T-helper 2 cell (primary cell): ENCODE measurements around the gene RWDD4.
"Not testable (repeated sequence)": the region's sequence is repeated elsewhere in the genome, so short reads cannot be mapped to it uniquely, and the experiment has no call there.

Experiments used
- DNase-seq, 5 experiments: peaks; one replicate each; pipeline versions ENCODE4 v3.0.0 to v3.0.0-alpha.2; 2012 to 2022

Gene RWDD4

DNA sequence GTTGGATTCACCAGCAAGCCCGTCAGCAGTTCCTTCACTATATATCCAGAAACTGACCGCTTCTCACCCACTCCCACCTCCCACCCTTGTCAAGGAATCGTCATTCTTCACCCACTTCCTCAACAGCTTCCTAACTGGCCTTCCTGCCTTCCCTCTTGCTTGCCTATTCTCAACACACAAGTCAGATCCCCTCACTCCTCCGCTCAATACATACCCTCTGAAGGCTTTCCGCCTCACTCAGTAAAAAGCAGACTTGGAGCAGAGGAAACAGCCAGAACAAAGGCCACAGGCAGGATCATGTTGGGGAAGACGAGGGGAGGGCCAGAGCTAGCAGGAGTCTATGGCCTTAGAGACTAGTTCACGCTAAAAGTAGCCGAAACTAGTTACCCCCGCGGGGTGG is 23.7 kb downstream of the RWDD4 start:
- no peak for DNase-seq

GRCh38 chr4:183633476-183634400 is 25.2 kb downstream of the RWDD4 start:
- peak in 1 of 5 experiments; percentile 12 for DNase-seq

- DNase-seq, result no peak
These were observed 26.3 kb downstream of the RWDD4 start for GRCh38 chr4:183632689-183633088.

- DNase-seq, result no peak
These were observed 27.3 kb downstream of the RWDD4 start for GRCh38 chr4:183631577-183632198.

GRCh38 chr4:183627979-183628588 is 30.9 kb downstream of the RWDD4 start:
- DNase-seq, result no peak

DNA sequence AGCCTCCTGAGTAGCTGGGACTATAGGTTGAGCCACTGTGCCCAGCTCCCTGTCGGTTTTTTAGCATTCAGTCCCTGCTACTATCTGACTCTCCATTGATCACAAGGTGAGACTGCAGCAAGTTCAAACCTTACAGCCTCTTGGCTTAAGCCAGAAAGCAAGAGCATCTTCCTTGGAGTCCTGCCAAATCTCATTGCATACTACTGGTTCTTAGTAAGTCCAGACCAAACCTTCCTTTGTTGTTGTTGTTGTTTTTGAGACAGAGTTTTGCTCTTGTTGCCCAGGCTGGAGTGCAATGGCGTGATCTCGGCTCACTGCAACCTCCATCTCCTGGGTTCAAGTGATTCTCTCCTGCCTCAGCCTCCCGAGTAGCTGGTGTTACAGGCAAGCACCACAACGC is 31.7 kb downstream of the RWDD4 start:
- not testable (repeated sequence) for DNase-seq

DNA sequence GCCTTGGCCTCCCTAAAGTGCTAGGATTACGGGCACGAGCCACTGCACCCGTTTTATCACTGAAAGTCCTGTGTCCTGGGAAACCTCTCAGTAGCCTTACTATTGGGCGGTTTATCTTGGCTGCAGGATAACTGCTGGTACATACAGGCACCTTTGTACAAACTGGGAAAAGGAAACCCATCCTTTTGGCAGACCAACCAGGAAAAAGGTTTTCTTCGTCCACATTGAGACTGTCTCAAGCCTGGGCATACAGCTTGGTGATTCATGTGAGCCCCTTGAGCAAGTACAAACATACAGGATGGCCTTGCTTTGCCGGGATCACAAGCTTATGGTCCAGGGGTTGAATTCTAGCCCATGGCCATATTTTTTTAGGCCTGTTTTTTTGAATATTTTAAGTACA is 32.8 kb downstream of the RWDD4 start:
- DNase-seq, result no peak

GRCh38 chr4:183624548-183624947 is 34.4 kb downstream of the RWDD4 start:
- DNase-seq, result no peak

DNA sequence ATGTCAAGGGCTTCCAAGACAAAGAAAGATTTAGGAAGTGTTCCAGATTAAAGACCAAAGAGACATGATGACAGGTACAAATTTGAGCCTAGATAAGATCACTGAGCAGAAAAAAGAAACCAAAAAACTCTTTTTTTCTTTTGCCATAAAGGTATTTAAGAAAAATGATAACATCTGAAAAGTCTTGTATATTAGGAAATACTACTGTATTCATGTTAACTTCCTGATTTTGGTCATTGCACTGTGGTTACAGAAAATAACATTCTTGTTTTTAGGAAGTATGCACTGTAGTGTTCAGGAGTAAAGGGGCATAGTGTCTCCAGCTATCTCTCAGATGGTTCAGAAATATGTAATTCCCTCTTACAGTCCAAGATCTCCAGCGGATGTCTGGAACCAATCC is 37.1 kb downstream of the RWDD4 start:
- DNase-seq, result no peak

DNA sequence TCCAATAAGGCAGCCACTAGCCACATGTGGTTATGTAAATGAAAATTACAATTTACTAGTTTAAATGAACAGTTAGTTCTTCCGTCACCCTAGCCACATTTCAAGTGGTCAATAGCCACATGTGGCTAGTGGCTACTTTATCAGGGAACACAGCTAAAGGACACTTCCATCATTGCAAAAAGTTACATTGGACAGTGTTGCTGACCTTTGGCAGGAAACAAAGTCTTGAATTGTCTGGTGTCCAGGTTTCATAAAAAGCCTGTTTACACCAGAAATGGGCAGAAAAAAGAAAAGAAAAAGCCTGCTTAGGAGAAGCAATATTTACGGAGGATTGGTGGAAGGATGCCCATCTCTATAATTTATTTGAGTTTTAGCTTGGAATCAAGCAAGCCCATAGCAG is 38.6 kb downstream of the RWDD4 start:
- DNase-seq, result no peak

GRCh38 chr4:183618681-183619080 is 40.3 kb downstream of the RWDD4 start:
- no peak for DNase-seq

GRCh38 chr4:183617075-183617474 is 41.9 kb downstream of the RWDD4 start:
- DNase-seq, result no peak

DNA sequence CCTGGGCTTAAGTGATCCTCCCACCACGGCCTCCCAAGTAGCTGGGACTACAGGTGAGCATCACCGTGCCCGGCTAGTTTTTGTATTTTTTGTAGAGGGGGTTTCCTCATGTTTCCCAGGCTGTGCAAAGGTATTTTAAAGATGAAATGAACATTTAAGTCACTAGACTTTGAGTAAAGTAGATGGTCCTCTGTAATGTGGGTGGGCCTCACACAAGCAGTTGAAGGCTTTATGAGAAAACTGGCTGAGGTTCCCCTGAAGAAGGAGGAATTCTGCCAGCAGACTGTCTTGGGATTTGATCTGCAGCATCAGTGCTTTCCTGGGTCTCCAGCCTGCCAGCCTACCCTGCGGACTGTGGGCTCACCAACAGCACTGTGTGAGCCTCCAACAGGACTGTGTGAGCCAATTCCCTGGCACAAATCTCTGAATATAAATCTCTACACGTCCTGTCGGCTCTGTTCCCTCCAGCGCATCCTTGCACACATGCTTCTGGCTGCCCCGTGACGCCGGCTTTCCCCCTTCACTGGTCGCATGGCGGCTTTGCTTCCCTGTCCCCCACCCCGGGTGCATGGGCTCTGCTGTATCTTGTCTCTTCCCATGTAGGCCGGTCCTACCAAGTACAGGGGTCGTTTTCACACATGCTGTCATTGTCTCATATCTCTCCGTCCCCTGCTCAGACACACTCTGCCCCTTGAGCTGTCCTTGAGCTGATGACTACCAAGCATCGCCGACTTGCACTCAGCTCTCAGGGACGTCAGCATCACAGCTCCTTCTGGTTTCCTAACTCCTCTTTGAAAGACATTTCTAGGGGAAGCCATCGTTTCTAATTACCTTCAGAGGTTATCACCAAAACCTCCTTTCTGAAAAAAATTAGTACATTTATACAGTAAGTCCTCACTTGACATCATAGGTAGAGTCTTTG is 46.4 kb downstream of the RWDD4 start:
- no peak for DNase-seq

DNA sequence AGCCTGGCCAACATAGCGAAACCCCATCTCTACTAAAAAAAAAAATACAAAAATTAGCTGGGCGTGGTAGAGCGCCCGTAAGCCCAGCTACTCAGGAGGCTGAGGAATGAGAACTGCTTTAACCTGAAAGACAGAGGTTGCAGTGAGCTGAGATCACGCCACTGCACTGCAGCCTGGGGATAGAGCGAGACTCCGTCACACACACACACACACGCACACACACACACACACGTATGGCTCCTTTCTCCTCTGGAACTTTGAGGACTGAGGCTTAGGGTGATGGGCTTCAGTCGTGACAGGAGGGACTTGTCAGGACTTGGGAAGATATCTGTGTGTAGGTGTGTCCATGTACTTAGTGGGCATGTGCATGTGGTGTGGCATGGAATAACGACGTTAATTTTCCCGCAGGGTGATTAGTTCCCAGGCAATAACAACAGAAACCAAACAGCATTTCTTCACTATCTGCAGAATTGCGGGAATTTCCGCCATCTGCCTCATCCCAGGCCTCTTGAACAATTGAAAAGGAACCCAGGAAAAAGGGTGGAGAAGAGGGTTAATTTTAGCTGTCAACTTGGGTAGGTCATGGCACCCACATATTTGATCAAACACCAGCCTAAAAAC is 47.7 kb downstream of the RWDD4 start:
- DNase-seq, result no peak

- no peak for DNase-seq
These were observed 48.4 kb downstream of the RWDD4 start for GRCh38 chr4:183610613-183611012.

DNA sequence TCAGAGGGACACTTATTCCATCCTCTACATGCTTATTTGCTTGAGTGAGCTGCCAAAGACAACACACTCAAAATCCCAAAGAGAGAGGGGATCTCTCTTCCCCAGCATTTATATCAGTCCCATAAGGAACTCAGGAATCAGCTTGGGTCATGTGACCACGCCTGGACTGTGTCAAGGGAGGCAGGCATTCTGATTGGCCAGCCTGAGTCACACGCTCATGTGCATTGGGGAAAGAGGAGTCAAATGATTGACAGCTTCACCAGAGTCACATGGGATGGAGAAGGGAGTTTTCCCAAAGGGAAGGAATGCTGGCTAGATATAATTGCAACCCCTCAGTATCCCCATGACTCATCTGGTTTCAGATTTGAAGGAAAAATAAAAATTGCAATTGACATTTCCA is 49.0 kb downstream of the RWDD4 start:
- DNase-seq, result no peak

GRCh38 chr4:183609151-183609550 is 49.8 kb downstream of the RWDD4 start:
- no peak for DNase-seq

DNA sequence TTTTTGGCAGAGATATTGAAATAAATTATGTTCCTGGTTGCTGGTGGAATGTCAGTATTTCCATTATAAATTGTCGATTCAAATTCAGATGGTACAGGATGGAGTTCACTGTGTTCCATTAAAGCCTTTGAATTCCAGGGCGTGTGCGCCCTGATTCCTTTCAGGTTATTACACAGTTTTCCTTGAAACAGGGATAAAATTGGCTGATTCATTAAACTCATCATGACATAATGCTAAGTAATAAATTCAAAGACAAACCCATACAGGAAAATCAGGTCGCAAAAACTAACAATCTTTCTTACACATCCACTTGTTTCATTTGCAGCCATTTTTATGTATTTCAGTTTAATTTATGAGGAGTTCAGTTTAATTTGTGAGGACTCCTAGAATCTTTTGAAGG is 51.1 kb downstream of the RWDD4 start:
- no peak for DNase-seq

DNA sequence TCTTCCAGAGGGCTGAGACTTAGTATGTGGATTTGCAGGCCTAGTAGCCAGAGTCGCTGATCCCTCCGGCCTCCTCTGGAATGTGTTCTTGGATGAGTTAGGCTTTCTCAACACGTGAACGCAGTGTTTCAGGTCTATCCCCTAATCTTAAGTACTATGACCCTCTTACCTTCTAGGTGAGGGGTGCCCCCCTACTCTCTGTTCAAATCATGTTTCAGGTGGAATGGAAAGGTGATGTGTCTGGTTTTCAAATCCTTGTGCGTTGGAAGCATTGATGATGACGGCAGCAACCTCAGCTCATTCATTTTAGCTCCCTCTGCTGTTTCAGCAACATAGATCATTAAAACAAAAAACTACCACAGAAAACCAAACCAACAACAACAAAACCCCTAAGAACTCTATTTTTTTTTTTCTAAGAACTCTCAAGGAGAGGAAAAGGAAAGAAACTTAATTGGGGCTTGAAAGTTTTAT is 56.4 kb downstream of the RWDD4 start:
- peak in 1 of 5 experiments; percentile 14 for DNase-seq

DNA sequence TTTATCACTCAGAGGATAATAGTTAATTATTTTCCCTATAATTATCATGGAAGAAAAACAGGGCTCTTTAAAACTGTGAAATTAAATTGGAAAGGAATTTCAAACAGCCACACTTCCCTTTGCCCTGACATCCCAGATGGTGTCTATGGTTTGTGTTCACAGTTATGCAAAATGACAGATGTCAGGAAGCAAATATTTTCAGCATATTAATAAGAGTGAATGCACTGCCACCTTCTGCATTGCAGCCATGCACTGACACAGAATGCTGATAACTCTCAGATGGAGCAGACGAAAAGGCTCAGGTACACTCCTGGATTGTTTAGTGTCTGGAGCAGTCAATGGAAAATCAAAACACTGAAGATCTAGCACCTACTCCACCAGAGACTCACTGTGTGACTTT is 57.6 kb downstream of the RWDD4 start:
- DNase-seq, result no peak

GRCh38 chr4:183600189-183600685 is 58.7 kb downstream of the RWDD4 start:
- no peak for DNase-seq

GRCh38 chr4:183599690-183600089 is 59.3 kb downstream of the RWDD4 start:
- DNase-seq, result no peak
